ENCODE data around the gene ASCC2. TPM values are rescaled to one million over a fixed set of nuclear protein-coding genes. Genes with fewer than 3 reads are reported as not detected.

Gene ASCC2
- total and polyA plus RNA-seq, 2 donors (not counting 3 experiments of a cell fraction or from before 2014, with no cell fraction given), result 43.6 to 60.7 TPM

- dilution Hi-C loops (cut with MboI; ENCODE audit: extremely low pct_ligation_motif_present, low sequenced_read_pairs) (no loop called here), intact Hi-C loops (cut with micrococcal nuclease) (no loop called here)
- Histone ChIP-seq H3K4me1 (ENCODE audit: control insufficient read depth, extremely low read depth, insufficient read depth, low read length) (no peaks in the 10 kb centered on the region), H3K9me3 (replicated peaks; ENCODE audit: control insufficient read depth, insufficient read depth, low read length) (no peaks in the 10 kb centered on the region), H2AFZ (ENCODE audit: low read depth, low read length) (no peak overlapping the region), H4K20me1 (replicated peaks; ENCODE audit: control insufficient read depth, extremely low read depth, insufficient read depth, low read length) (no peaks in the 10 kb centered on the region), H3K4me2 (ENCODE audit: insufficient read depth, low read length) (no peak overlapping the region), H3K4me3 (replicated peaks in 1 of 3; ENCODE audit: insufficient read depth in 1 of 3, low read depth in 1 of 3, low read length in 3 of 3) (no peak overlapping the region), H3K36me3 (ENCODE audit: control insufficient read depth in 2 of 2, extremely low read depth in 1 of 2, insufficient read depth in 2 of 2, low read length in 2 of 2) (no peaks in the 10 kb centered on the region), H3K79me2 (ENCODE audit: control insufficient read depth, insufficient read depth, low read length) (no peaks in the 10 kb centered on the region), H3K9ac (replicated peaks; ENCODE audit: extremely low read depth, insufficient read depth, low read length) (no peak overlapping the region), H3K9me1 (replicated peaks; ENCODE audit: control insufficient read depth, extremely low read depth, insufficient read depth, low read length) (no peaks in the 10 kb centered on the region), H3K27ac (ENCODE audit: insufficient read depth, low read depth, low read length) (no peak overlapping the region), H3K27me3 (ENCODE audit: control insufficient read depth in 2 of 2, insufficient read depth in 2 of 2, low read length in 2 of 2) (peaks cover 0 to 9% of the 10 kb centered on the region in 2 experiments)
- TF ChIP-seq MAX (IDR thresholded peaks at IDR 0.05; ENCODE audit: insufficient read depth, insufficient read length) (no peak), EZH2 (IDR thresholded peaks at IDR 0.05; ENCODE audit: borderline replicate concordance, low read depth, low read length, severe bottlenecking) (no peak), POLR2A (IDR thresholded peaks at IDR 0.05; ENCODE audit: low read depth, low read length) (no peak), CTCF (IDR thresholded peaks at IDR 0.05; ENCODE audit: extremely low read depth in 1 of 2, insufficient read depth in 1 of 2, low read depth in 1 of 2, low read length in 2 of 2) (no peak), GATA2 (IDR thresholded peaks at IDR 0.05; ENCODE audit: insufficient read depth, insufficient read length, low read depth, low read length) (no peak), JUN (IDR thresholded peaks at IDR 0.05; ENCODE audit: borderline replicate concordance, insufficient read depth, insufficient read length, low read depth) (no peak), FOS (IDR thresholded peaks at IDR 0.05; ENCODE audit: borderline replicate concordance, insufficient read depth, low read length) (no peak), POLR2AphosphoS5 (IDR thresholded peaks at IDR 0.05; ENCODE audit: insufficient read depth, low read depth, low read length) (no peak), MYC (IDR thresholded peaks at IDR 0.05; ENCODE audit: low read depth, low read length) (no peak)
- FAIRE-seq, result no peak
- ChIA-PET POLR2A (no interaction called here), CTCF (interaction anchor here (0.8 to 1.0 kb wide), 3 partner anchors 9 to 232 kb away, joined by 3 read pairs; no protein-coding TSS in a partner anchor)
- no TSS peak for BruUV-seq (replicated peaks)
- DNase-seq (ENCODE audit: low read depth, low spot score), result no peak
Measured at GRCh38 chr22:29856496-29856895, 18.4 kb upstream of the ASCC2 start.

Measured in endothelial cell of umbilical vein (primary cell).